HEK293 (cell line): Measurements from ENCODE around the gene STRN4.

Experiments
- CTCF ChIA-PET: fragments of 350-600 bp; formaldehyde crosslinking; extraction: SDS; loops from one replicate; lab custom pipeline; 2021; ENCODE audit warnings: antibody characterized with exemption; lab: Yijun Ruan, JAX
- POLR2A ChIA-PET: fragments of 300-600 bp; formaldehyde crosslinking; extraction: SDS; loops from one replicate; lab custom pipeline; 2020; ENCODE audit warnings: antibody characterized with exemption, inconsistent platforms; lab: Yijun Ruan, JAX
- H3K27ac ChIP-seq: fragments of 200-500 bp; sonication (Bioruptor generic); 2 replicates; pipeline ENCODE4 v1.5.1; 2014; ENCODE audit warnings: low read depth, low read length, control low read depth, inconsistent platforms; ENCODE audit errors: extremely low read depth
- H3K36me3 ChIP-seq, 2 experiments: fragments of 200-500 bp in 1 of 2; sonication (Bioruptor generic) in 1 of 2; 1 replicate in 1 of 2; 2 replicates in 1 of 2; pipeline ENCODE4 v1.5.1; 2014 to 2017; ENCODE audit warnings: inconsistent platforms in 2 of 2, low read length in 2 of 2; ENCODE audit not compliant: control insufficient read depth in 2 of 2, insufficient read depth in 1 of 2
- H3K4me1 ChIP-seq: fragments of 200-500 bp; sonication (Bioruptor generic); 2 replicates; pipeline ENCODE4 v1.5.1; 2014; ENCODE audit warnings: mild to moderate bottlenecking, low read length, inconsistent platforms; ENCODE audit not compliant: control insufficient read depth, insufficient read depth
- H3K4me3 ChIP-seq: 2 replicates; pipeline ENCODE4 v1.5.1; 2011; ENCODE audit warnings: low read depth, mild to moderate bottlenecking, control low read depth, low read length, moderate library complexity
- H3K9me3 ChIP-seq: fragments of 200-500 bp; sonication (Bioruptor generic); 2 replicates; pipeline ENCODE4 v1.5.1; 2014; ENCODE audit warnings: low read depth, low read length, inconsistent platforms; ENCODE audit not compliant: control insufficient read depth, insufficient read depth
- BCL11B ChIP-seq: fragments of 450-650 bp; formaldehyde crosslinking; IDR thresholded peaks from 2 replicates; pipeline ENCODE4 v1.5.1; 2016; ENCODE audit warnings: low read depth, missing biosample characterization, missing genetic modification characterization
- IKZF3 ChIP-seq: fragments of 450-650 bp; IDR thresholded peaks from 2 replicates; pipeline ENCODE4 v1.5.0; 2018; ENCODE audit warnings: missing biosample characterization, mild to moderate bottlenecking, missing genetic modification characterization, moderate library complexity
- KLF1 ChIP-seq: fragments of 450-650 bp; formaldehyde crosslinking; IDR thresholded peaks from 2 replicates; pipeline ENCODE4 v1.5.1; 2016; ENCODE audit warnings: missing biosample characterization, missing genetic modification characterization
- KLF8 ChIP-seq: fragments of 450-650 bp; formaldehyde crosslinking; IDR thresholded peaks from 2 replicates; pipeline ENCODE4 v1.5.1; 2016; ENCODE audit warnings: missing biosample characterization, missing genetic modification characterization
- KLF9 ChIP-seq: fragments of 450-650 bp; formaldehyde crosslinking; IDR thresholded peaks from 2 replicates; pipeline ENCODE4 v1.5.1; 2016; ENCODE audit warnings: missing biosample characterization, missing genetic modification characterization, low read depth
- RBAK ChIP-seq: fragments of 450-650 bp; formaldehyde crosslinking; IDR thresholded peaks from 2 replicates; pipeline ENCODE4 v1.5.1; 2016; ENCODE audit warnings: missing biosample characterization, missing genetic modification characterization
- SP2 ChIP-seq: fragments of 450-650 bp; formaldehyde crosslinking; IDR thresholded peaks from 2 replicates; pipeline ENCODE4 v1.5.1; 2016; ENCODE audit warnings: missing biosample characterization, missing genetic modification characterization
- SP7 ChIP-seq: fragments of 450-650 bp; formaldehyde crosslinking; IDR thresholded peaks from 2 replicates; pipeline ENCODE4 v1.5.1; 2016; ENCODE audit warnings: missing biosample characterization, missing genetic modification characterization
- ZBTB17 ChIP-seq: fragments of 450-650 bp; formaldehyde crosslinking; IDR thresholded peaks from 2 replicates; pipeline ENCODE4 v1.5.1; 2016; ENCODE audit warnings: missing biosample characterization, missing genetic modification characterization
- ZBTB44 ChIP-seq: fragments of 450-650 bp; IDR thresholded peaks from 2 replicates; pipeline ENCODE4 v1.5.1; 2018; ENCODE audit warnings: missing biosample characterization, mild to moderate bottlenecking, missing genetic modification characterization
- ZBTB8A ChIP-seq: fragments of 450-650 bp; formaldehyde crosslinking; IDR thresholded peaks from 2 replicates; pipeline ENCODE4 v1.5.1; 2016; ENCODE audit warnings: missing biosample characterization, missing genetic modification characterization
- ZFHX2 ChIP-seq: fragments of 450-650 bp; formaldehyde crosslinking; conservative IDR thresholded peaks from 2 replicates; pipeline ENCODE4 v1.5.1; 2016; ENCODE audit warnings: missing biosample characterization, missing genetic modification characterization
- ZNF121 ChIP-seq: fragments of 450-650 bp; formaldehyde crosslinking; IDR thresholded peaks from 2 replicates; pipeline ENCODE4 v1.5.1; 2016; ENCODE audit warnings: missing biosample characterization, missing genetic modification characterization
- ZNF391 ChIP-seq: fragments of 450-650 bp; formaldehyde crosslinking; IDR thresholded peaks from 2 replicates; pipeline ENCODE4 v1.5.1; 2016; ENCODE audit warnings: low read depth, missing biosample characterization, missing genetic modification characterization, borderline replicate concordance
- ZNF660 ChIP-seq: fragments of 450-650 bp; IDR thresholded peaks from 2 replicates; pipeline ENCODE4 v1.5.1; 2018; ENCODE audit warnings: missing biosample characterization, mild to moderate bottlenecking, missing genetic modification characterization
- TF ChIP-seq, protein P1 (sequence below): fragments of 450-650 bp; formaldehyde crosslinking; IDR thresholded peaks from 2 replicates; pipeline ENCODE4 v1.5.1; 2016; ENCODE audit warnings: missing biosample characterization, missing genetic modification characterization

Gene STRN4

GRCh38 chr19:46776927-46777911 lies 31.0 kb upstream of the STRN4 start (continued):
- TF ChIP-seq KLF1 (peak; percentile 81), KLF9 (tag by site-specific recombination) (0 out of 2 replicates have a peak, but pooled peaks have one; percentile 17), RBAK (tag by site-specific recombination) (no peak), IKZF3 (tag by site-specific recombination) (0 out of 2 replicates have a peak, but pooled peaks have one; percentile 16), SP2 (tag by site-specific recombination) (0 out of 2 replicates have a peak, but pooled peaks have one; percentile 26), KLF8 (peak; percentile 72), BCL11B (tag by site-specific recombination) (no peak), ZFHX2 (peak; percentile 77)
- TF ChIP-seq, protein P1, sequence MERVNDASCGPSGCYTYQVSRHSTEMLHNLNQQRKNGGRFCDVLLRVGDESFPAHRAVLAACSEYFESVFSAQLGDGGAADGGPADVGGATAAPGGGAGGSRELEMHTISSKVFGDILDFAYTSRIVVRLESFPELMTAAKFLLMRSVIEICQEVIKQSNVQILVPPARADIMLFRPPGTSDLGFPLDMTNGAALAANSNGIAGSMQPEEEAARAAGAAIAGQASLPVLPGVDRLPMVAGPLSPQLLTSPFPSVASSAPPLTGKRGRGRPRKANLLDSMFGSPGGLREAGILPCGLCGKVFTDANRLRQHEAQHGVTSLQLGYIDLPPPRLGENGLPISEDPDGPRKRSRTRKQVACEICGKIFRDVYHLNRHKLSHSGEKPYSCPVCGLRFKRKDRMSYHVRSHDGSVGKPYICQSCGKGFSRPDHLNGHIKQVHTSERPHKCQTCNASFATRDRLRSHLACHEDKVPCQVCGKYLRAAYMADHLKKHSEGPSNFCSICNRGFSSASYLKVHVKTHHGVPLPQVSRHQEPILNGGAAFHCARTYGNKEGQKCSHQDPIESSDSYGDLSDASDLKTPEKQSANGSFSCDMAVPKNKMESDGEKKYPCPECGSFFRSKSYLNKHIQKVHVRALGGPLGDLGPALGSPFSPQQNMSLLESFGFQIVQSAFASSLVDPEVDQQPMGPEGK (tag by site-specific recombination) = peak; percentile 18; the same call in 1 of the 2 replicates

- H3K4me1 ChIP-seq = peaks cover 6% of the 10 kb centered on the region
- H3K36me3 ChIP-seq = peaks cover 58 to 61% of the 10 kb centered on the region in 2 experiments
- no peaks in the 10 kb centered on the region for H3K9me3 ChIP-seq
- POLR2A ChIA-PET = interaction anchor here (0.6 to 1.9 kb wide), 6 partner anchors 8 to 1684 kb away, joined by 3 to 6 read pairs (median 4); partner anchors contain the start of gene SLC1A5
- TF ChIP-seq ZNF391 (tag by site-specific recombination) (no peak), ZNF121 (tag by site-specific recombination) (peak; percentile 81)
- no peak overlapping the region for H3K4me3 ChIP-seq
- H3K27ac ChIP-seq = no peak overlapping the region
- CTCF ChIA-PET = interaction anchor here (1.0 to 3.3 kb wide), 3 partner anchors 8 to 19 kb away, joined by 4 to 22 read pairs (median 7); no protein-coding TSS in a partner anchor
Measured at GRCh38 chr19:46775642-46776258, 29.5 kb upstream of the STRN4 start.

DNA sequence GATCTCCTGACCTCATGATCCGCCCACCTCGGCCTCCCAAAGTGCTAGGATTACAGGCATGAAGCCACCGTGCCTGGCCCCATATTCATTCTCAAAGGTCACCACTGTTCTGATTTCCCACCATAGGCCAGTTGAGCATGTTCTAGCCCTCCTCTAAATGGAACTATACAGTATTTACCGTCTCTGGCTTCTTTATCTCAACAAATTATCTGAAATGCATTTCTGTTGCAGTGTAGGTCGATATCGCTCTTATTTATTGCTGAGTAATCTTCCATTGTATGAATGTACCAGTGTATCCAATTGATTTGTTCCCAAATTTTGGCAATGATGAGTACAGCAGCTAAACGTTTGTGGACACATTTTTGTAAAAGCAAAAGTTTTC lies 26.8 kb upstream of the STRN4 start:
- ChIA-PET CTCF (interaction anchor here (0.8 to 1.6 kb wide), 5 partner anchors 10 to 218 kb away, joined by 3 to 5 read pairs (median 3); no protein-coding TSS in a partner anchor), POLR2A (interaction anchor here (0.6 to 2.0 kb wide), 6 partner anchors 9 to 67 kb away, joined by 3 to 10 read pairs (median 4); partner anchors contain the start of gene SLC1A5)
- H3K9me3 ChIP-seq = no peaks in the 10 kb centered on the region
- H3K27ac ChIP-seq = no peak overlapping the region
- H3K4me1 ChIP-seq = peaks cover 12% of the 10 kb centered on the region
- TF ChIP-seq SP7 (tag by site-specific recombination) = peak; percentile 21; the same call in 1 of the 2 replicates
- TF ChIP-seq ZBTB8A (tag by site-specific recombination) = no peak
- peak; percentile 21; the same call in 1 of the 2 replicates for TF ChIP-seq ZFHX2
- 0 out of 2 replicates have a peak, but pooled peaks have one; percentile 11 for TF ChIP-seq ZBTB17 (tag by site-specific recombination)
- 0 out of 2 replicates have a peak, but pooled peaks have one; percentile 16 for TF ChIP-seq ZNF660 (tag by site-specific recombination)
- 0 out of 2 replicates have a peak, but pooled peaks have one; percentile 26 for TF ChIP-seq ZBTB44
- H3K4me3 ChIP-seq = no peak overlapping the region
- peaks cover 33 to 34% of the 10 kb centered on the region in 2 experiments for H3K36me3 ChIP-seq
